Nephron (organoid): ENCODE measurements around the gene FAM234B.
"Not testable (repeated sequence)": the region's sequence is repeated elsewhere in the genome, so short reads cannot be mapped to it uniquely, and the experiment has no call there.

Experiments
- H3K27ac Mint-ChIP-seq, 3 experiments: 2 replicates each; pipeline ENCODE4 v1.8.0; 2020; ENCODE audit warnings: mixed read lengths in 3 of 3, mild to moderate bottlenecking in 2 of 3, moderate library complexity in 1 of 3
- H3K27me3 Mint-ChIP-seq: 2 replicates; pipeline ENCODE4 v1.8.0; 2021; ENCODE audit warnings: low read depth, mild to moderate bottlenecking, moderate library complexity, mixed read lengths
- H3K36me3 Mint-ChIP-seq: 2 replicates; pipeline ENCODE4 v1.8.0; 2020; ENCODE audit warnings: low read depth, mixed read lengths
- H3K4me1 Mint-ChIP-seq: 2 replicates; pipeline ENCODE4 v1.8.0; 2020; ENCODE audit warnings: mixed read lengths
- H3K4me3 Mint-ChIP-seq, 3 experiments: 2 replicates each; pipeline ENCODE4 v1.8.0; 2020; ENCODE audit warnings: mild to moderate bottlenecking in 3 of 3, mixed read lengths in 3 of 3, moderate library complexity in 2 of 3
- H3K9me3 Mint-ChIP-seq: 2 replicates; pipeline ENCODE4 v1.8.0; 2020; ENCODE audit warnings: mixed read lengths
- CTCF ChIP-seq, 3 experiments: fragments of 200-600 bp; sonication (generic); IDR thresholded peaks; one replicate each; pipeline ENCODE4 v1.5.0; 2021; ENCODE audit warnings: antibody characterized with exemption in 3 of 3; ENCODE audit not compliant: unreplicated experiment in 3 of 3

Gene FAM234B

DNA sequence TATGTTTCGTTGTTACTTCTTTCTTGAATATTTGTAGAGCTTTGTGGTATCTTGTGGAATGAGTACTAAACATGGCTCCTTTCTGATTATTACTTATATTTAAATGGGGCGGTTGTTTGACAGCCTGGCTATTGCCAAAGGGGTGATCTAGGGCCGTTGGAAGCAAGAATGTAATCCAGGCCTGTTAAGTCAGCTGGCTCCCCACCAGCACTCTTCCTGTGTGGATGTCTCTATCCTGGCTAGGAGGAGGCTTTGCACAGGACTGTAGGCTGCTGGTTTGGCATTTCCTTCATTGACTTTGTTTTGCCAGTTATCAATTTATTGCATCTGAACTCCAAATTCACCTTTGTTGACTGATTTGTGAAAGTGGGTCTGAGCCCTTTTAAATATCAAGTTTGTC lies 5.6 kb downstream of the FAM234B start:
- Mint-ChIP-seq H3K4me1 (peaks cover 19% of the 10 kb centered on the region), H3K36me3 (peaks cover 10% of the 10 kb centered on the region), H3K27me3 (peaks cover 6% of the 10 kb centered on the region), H3K4me3 (no peak overlapping the region), H3K27ac (no peak overlapping the region), H3K9me3 (peaks cover 11% of the 10 kb centered on the region)
- no peak for TF ChIP-seq CTCF (IDR thresholded peaks at IDR 0.05; ENCODE audit: unreplicated experiment in 3 of 3)

GRCh38 chr12:13052421-13052820 lies 8.2 kb downstream of the FAM234B start:
- H3K4me3 Mint-ChIP-seq = no peak overlapping the region
- no peak for TF ChIP-seq CTCF (IDR thresholded peaks at IDR 0.05; ENCODE audit: unreplicated experiment in 3 of 3)
- peaks cover 25% of the 10 kb centered on the region for H3K36me3 Mint-ChIP-seq
- H3K4me1 Mint-ChIP-seq = peaks cover 10% of the 10 kb centered on the region
- H3K27me3 Mint-ChIP-seq = no peaks in the 10 kb centered on the region
- peaks cover 11% of the 10 kb centered on the region for H3K9me3 Mint-ChIP-seq
- H3K27ac Mint-ChIP-seq = no peak overlapping the region

- H3K4me3 Mint-ChIP-seq, H3K27ac Mint-ChIP-seq, H3K27me3 Mint-ChIP-seq, H3K4me1 Mint-ChIP-seq: not testable (repeated sequence)
- Mint-ChIP-seq H3K36me3 (peaks cover 31% of the 10 kb centered on the region), H3K9me3 (peaks cover 11% of the 10 kb centered on the region)
Observed at GRCh38 chr12:13053617-13054016, 9.4 kb downstream of the FAM234B start.

DNA sequence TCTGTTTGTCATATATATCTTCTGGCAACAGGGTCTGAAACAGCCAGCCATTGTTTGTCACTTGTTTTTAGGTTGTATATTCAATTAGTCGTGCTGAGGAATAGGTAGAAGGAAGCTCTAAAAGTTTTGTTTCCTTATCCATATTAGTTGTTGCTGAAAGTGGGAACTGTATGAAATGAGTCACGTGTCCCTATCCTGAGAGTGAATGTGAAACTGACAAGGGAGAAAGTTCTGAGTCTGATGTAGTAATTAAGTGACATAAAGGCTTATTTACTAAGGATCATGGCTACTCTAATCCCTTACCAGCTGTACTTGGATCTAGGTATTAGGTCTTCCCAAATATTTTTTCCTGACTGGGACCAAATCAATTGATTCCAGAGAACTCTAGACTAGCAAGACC lies 16.4 kb downstream of the FAM234B start:
- Mint-ChIP-seq H3K27me3 (no peaks in the 10 kb centered on the region), H3K4me3 (no peak overlapping the region), H3K4me1 (no peaks in the 10 kb centered on the region), H3K9me3 (no peaks in the 10 kb centered on the region), H3K27ac (no peak overlapping the region), H3K36me3 (peaks cover 27% of the 10 kb centered on the region)
- TF ChIP-seq CTCF (IDR thresholded peaks at IDR 0.05; ENCODE audit: unreplicated experiment in 3 of 3) = no peak

DNA sequence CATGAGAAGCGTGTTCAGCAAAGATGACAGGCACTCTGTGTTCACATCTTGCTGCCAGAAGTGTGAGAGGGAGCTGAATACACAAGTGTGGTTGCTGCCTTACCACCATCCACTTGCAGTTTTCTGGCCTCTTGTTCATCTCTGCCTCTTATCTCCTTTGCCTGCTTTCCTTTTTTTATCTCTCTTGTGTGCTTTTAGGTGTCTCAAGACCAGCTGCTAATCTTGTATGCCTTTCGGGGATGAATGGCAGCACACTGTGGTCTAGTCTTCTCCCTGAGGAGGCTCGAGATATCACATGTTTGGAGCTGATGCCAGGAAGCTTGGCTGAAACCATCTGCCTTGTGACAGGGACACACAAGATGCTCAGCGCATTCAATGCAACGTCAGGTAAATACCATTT lies 17.2 kb downstream of the FAM234B start:
- Mint-ChIP-seq H3K36me3 (peaks cover 19% of the 10 kb centered on the region), H3K4me1 (no peaks in the 10 kb centered on the region), H3K4me3 (no peak overlapping the region), H3K27ac (no peak overlapping the region), H3K27me3 (no peaks in the 10 kb centered on the region), H3K9me3 (no peaks in the 10 kb centered on the region)
- TF ChIP-seq CTCF (IDR thresholded peaks at IDR 0.05; ENCODE audit: unreplicated experiment in 3 of 3) = no peak

GRCh38 chr12:13062669-13063068 lies 18.5 kb downstream of the FAM234B start:
- no peak overlapping the region for H3K4me3 Mint-ChIP-seq
- no peak for TF ChIP-seq CTCF (IDR thresholded peaks at IDR 0.05; ENCODE audit: unreplicated experiment in 3 of 3)
- no peak overlapping the region for H3K27ac Mint-ChIP-seq
- peaks cover 24% of the 10 kb centered on the region for H3K36me3 Mint-ChIP-seq
- H3K27me3 Mint-ChIP-seq = no peaks in the 10 kb centered on the region
- no peaks in the 10 kb centered on the region for H3K4me1 Mint-ChIP-seq
- no peaks in the 10 kb centered on the region for H3K9me3 Mint-ChIP-seq
